SK-N-SH (cell line): Measurements from ENCODE around the gene JAZF1. TPM values are rescaled to one million over a fixed set of nuclear protein-coding genes. Genes with fewer than 3 reads are reported as not detected.

Source experiments
- CTCF ChIA-PET: fragments of 300-600, 350-600 bp; formaldehyde crosslinking; extraction: SDS; loops from one replicate; lab custom pipeline; 2021; lab: Yijun Ruan, JAX
- POLR2A ChIA-PET: fragments of 350-600 bp; sonication (Branson Sonifier 250); formaldehyde crosslinking; extraction: SDS; loops from one replicate; lab custom pipeline; 2020; ENCODE audit warnings: antibody characterized with exemption, inconsistent platforms; lab: Yijun Ruan, JAX
- DNase-seq: peaks from one replicate; pipeline ENCODE4 v3.0.0; 2012
- H2AFZ ChIP-seq: fragments of 200-600 bp; sonication (generic); 2 replicates; pipeline ENCODE4 v1.8.1; 2016; ENCODE audit warnings: antibody characterized with exemption, mild to moderate bottlenecking, low read depth
- H3F3A ChIP-seq: fragments of 200-600 bp; sonication (generic); replicated peaks from 2 replicates; pipeline ENCODE3; 2016; ENCODE audit warnings: antibody characterized with exemption, mild to moderate bottlenecking; ENCODE audit not compliant: insufficient read depth
- H3K27ac ChIP-seq, 2 experiments: fragments of 200-500 bp in 1 of 2; fragments of 200-600 bp in 1 of 2; sonication (Bioruptor generic) in 1 of 2; sonication (generic), shearing (Covaris generic) in 1 of 2; 2 replicates each; pipeline versions ENCODE4 v1.5.1 to v1.6.1; 2014 to 2016; ENCODE audit warnings: low read depth in 2 of 2, inconsistent platforms in 1 of 2, low read length in 1 of 2, mild to moderate bottlenecking in 1 of 2, mixed read lengths in 1 of 2
- H3K27me3 ChIP-seq: fragments of 200-600 bp; sonication (generic), shearing (Covaris generic); 2 replicates; pipeline ENCODE4 v1.6.1; 2016; ENCODE audit warnings: mixed run types; ENCODE audit not compliant: insufficient read depth
- H3K36me3 ChIP-seq, 2 experiments: fragments of 200-500 bp in 1 of 2; fragments of 200-600 bp in 1 of 2; sonication (Bioruptor generic) in 1 of 2; sonication (generic) in 1 of 2; replicated peaks in 1 of 2; 2 replicates each; pipeline versions ENCODE3 to v1.5.1; 2014 to 2016; ENCODE audit warnings: low read length in 1 of 2, mild to moderate bottlenecking in 1 of 2; ENCODE audit not compliant: insufficient read depth in 2 of 2, control insufficient read depth in 1 of 2
- H3K4me1 ChIP-seq, 2 experiments: fragments of 200-500 bp in 1 of 2; fragments of 200-600 bp in 1 of 2; sonication (Bioruptor generic) in 1 of 2; sonication (generic), shearing (Covaris generic) in 1 of 2; 2 replicates each; pipeline versions ENCODE4 v1.5.1 to v1.6.1; 2014 to 2016; ENCODE audit warnings: low read depth in 1 of 2, low read length in 1 of 2, mixed run types in 1 of 2; ENCODE audit not compliant: insufficient read depth in 2 of 2, control insufficient read depth in 1 of 2
- H3K4me2 ChIP-seq: fragments of 200-600 bp; sonication (generic), shearing (Covaris generic); 2 replicates; pipeline ENCODE4 v1.6.1; 2017; ENCODE audit warnings: mixed run types
- H3K4me3 ChIP-seq, 2 experiments: fragments of 200-500 bp in 1 of 2; fragments of 200-600 bp in 1 of 2; sonication (Bioruptor generic) in 1 of 2; sonication (generic), shearing (Covaris generic) in 1 of 2; 2 replicates each; pipeline versions ENCODE4 v1.5.1 to v1.8.1; 2014 to 2016; ENCODE audit warnings: low read depth in 2 of 2, inconsistent platforms in 1 of 2, low read length in 1 of 2, mild to moderate bottlenecking in 1 of 2, mixed read lengths in 1 of 2, moderate library complexity in 1 of 2
- H3K79me2 ChIP-seq: fragments of 200-600 bp; sonication (generic); 2 replicates; pipeline ENCODE4 v1.8.1; 2017; ENCODE audit warnings: mild to moderate bottlenecking; ENCODE audit not compliant: insufficient read depth
- H3K9ac ChIP-seq: fragments of 200-600 bp; sonication (generic); 2 replicates; pipeline ENCODE4 v1.6.1; 2017; ENCODE audit warnings: mixed run types
- H3K9me2 ChIP-seq: fragments of 200-600 bp; sonication (generic); 2 replicates; pipeline ENCODE4 v1.6.1; 2017; ENCODE audit warnings: mixed run types
- H3K9me3 ChIP-seq: fragments of 200-600 bp; sonication (generic); 2 replicates; pipeline ENCODE4 v1.6.1; 2017; ENCODE audit warnings: mixed run types, mild to moderate bottlenecking, moderate library complexity
- H4K20me1 ChIP-seq: fragments of 200-600 bp; sonication (generic); 2 replicates; pipeline ENCODE4 v1.6.1; 2017; ENCODE audit warnings: mild to moderate bottlenecking, mixed run types; ENCODE audit not compliant: insufficient read depth
- CTCF ChIP-seq: fragments of 200-600 bp; sonication (generic); IDR thresholded peaks from 2 replicates; pipeline ENCODE4 v1.6.1; 2017; ENCODE audit warnings: antibody characterized with exemption, mild to moderate bottlenecking, moderate library complexity
- ELF1 ChIP-seq: IDR thresholded peaks from 2 replicates; pipeline ENCODE4 v1.4.0; 2012
- EZH2phosphoT487 ChIP-seq: fragments of 200-600 bp; sonication (generic); IDR thresholded peaks from 2 replicates; pipeline ENCODE4 v1.6.1; 2017; ENCODE audit warnings: low read depth, mixed run types, mild to moderate bottlenecking, antibody characterized with exemption, moderate library complexity, borderline replicate concordance
- FOSL2 ChIP-seq: IDR thresholded peaks from 2 replicates; pipeline ENCODE4 v1.4.0; 2012; ENCODE audit warnings: low read depth, mild to moderate bottlenecking, moderate library complexity, borderline replicate concordance
- MAX ChIP-seq: IDR thresholded peaks from 2 replicates; pipeline ENCODE4 v1.4.0; 2012; ENCODE audit warnings: low read depth
- POLR2AphosphoS5 ChIP-seq: IDR thresholded peaks from 2 replicates; pipeline ENCODE4 v1.6.1; 2012; ENCODE audit warnings: low read depth, low read length
- REST ChIP-seq: IDR thresholded peaks from 2 replicates; pipeline ENCODE4 v1.6.1; 2012; ENCODE audit warnings: mild to moderate bottlenecking, low read depth, low read length, moderate library complexity
- RFX5 ChIP-seq: IDR thresholded peaks from 2 replicates; pipeline ENCODE4 v1.6.1; 2012; ENCODE audit warnings: mild to moderate bottlenecking, improper control_type of control experiment, low read length
- RXRA ChIP-seq: IDR thresholded peaks from 2 replicates; pipeline ENCODE4 v1.4.0; 2012; ENCODE audit warnings: low read depth, mild to moderate bottlenecking, borderline replicate concordance
- TAF1 ChIP-seq: IDR thresholded peaks from 2 replicates; pipeline ENCODE4 v1.6.1; 2012; ENCODE audit warnings: low read depth, mild to moderate bottlenecking, low read length, moderate library complexity, borderline replicate concordance
- ZBTB33 ChIP-seq: IDR thresholded peaks from 2 replicates; pipeline ENCODE4 v1.4.0; 2012; ENCODE audit warnings: low read depth, borderline replicate concordance
- WGBS: methylation state at CpG from one replicate; pipeline ENCODE4 v1.1.6; 2017; ENCODE audit warnings: low lambda C conversion rate; 5-methylcytosine and 5-hydroxymethylcytosine counted together
- polyA plus RNA-seq, 3 experiments: library from polyadenylated mRNA; depleted of rRNA; stranded (reverse); fragments of >200 nt; gene quantifications; 2 replicates each; pipeline ENCODE4 v1.2.3, GENCODE V29; 2012

Gene JAZF1
- polyA plus RNA-seq, 1 of the 3 experiments (the other 2 are of a cell fraction), result 1.7 TPM

GRCh38 chr7:27840760-27841364 lies 339.7 kb downstream of the JAZF1 start:
- Histone ChIP-seq H2AFZ (no peak overlapping the region), H3K4me2 (no peak overlapping the region), H3K27me3 (no peaks in the 10 kb centered on the region), H3F3A (no peaks in the 10 kb centered on the region), H3K4me1 (no peaks in the 10 kb centered on the region), H4K20me1 (no peaks in the 10 kb centered on the region), H3K9me3 (no peaks in the 10 kb centered on the region), H3K9ac (no peak overlapping the region), H3K27ac (no peak overlapping the region), H3K79me2 (no peaks in the 10 kb centered on the region), H3K36me3 (no peaks in the 10 kb centered on the region), H3K4me3 (no peak overlapping the region), H3K9me2 (no peaks in the 10 kb centered on the region)
- TF ChIP-seq FOSL2 (no peak), POLR2AphosphoS5 (no peak), EZH2phosphoT487 (no peak), ZBTB33 (no peak), CTCF (no peak), REST (no peak), ELF1 (no peak), TAF1 (no peak), RXRA (no peak), RFX5 (no peak), MAX (no peak)
- DNase-seq, result no peak
- ChIA-PET CTCF (interaction anchor here (1.1 to 1.2 kb wide), 3 partner anchors 96 to 264 kb away, joined by 3 to 4 read pairs (median 3); no protein-coding TSS in a partner anchor), POLR2A (no interaction called here)
- 89% methylated on average over 18 of the region's 18 CpGs for WGBS
